Measurements from ENCODE around the gene FAM168B. TPM values are rescaled to one million over a fixed set of nuclear protein-coding genes. Genes with fewer than 3 reads are reported as not detected.

Gene FAM168B
- total RNA-seq, 1 experiment from 2014 or later, result 81.4 TPM

DNA sequence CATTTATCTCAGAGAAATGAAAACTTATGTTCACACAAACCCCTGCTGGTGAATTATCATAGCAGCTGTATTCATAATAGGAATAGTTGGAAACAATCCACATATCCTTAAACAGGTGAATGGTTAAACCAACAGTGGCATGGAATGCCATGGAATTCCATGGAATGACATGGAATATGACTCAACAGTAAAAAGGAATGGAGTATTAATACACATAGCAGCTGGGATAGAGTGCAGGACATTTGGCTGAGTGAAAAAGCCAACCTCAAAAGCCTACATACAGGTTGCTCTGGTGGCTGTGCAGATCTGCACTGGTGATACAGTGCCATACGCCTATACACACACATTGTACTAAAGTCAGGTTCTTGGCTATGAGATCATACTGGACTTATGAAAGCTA, 69.5 kb downstream of the FAM168B start:
- no peak overlapping the region for H3K23ac ChIP-seq (ENCODE audit: insufficient read length, low read depth, low read length)
- TF ChIP-seq, protein P1, sequence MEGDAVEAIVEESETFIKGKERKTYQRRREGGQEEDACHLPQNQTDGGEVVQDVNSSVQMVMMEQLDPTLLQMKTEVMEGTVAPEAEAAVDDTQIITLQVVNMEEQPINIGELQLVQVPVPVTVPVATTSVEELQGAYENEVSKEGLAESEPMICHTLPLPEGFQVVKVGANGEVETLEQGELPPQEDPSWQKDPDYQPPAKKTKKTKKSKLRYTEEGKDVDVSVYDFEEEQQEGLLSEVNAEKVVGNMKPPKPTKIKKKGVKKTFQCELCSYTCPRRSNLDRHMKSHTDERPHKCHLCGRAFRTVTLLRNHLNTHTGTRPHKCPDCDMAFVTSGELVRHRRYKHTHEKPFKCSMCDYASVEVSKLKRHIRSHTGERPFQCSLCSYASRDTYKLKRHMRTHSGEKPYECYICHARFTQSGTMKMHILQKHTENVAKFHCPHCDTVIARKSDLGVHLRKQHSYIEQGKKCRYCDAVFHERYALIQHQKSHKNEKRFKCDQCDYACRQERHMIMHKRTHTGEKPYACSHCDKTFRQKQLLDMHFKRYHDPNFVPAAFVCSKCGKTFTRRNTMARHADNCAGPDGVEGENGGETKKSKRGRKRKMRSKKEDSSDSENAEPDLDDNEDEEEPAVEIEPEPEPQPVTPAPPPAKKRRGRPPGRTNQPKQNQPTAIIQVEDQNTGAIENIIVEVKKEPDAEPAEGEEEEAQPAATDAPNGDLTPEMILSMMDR (conservative IDR thresholded peaks at IDR 0.05), result no peak
- no peak overlapping the region for H3T11ph ChIP-seq (ENCODE audit: low read length)

More for the DNA sequence above, 69.5 kb downstream of the FAM168B start:
- no peaks in the 10 kb centered on the region for H3K79me1 ChIP-seq (ENCODE audit: insufficient read depth, low read depth, low read length, poor library complexity, severe bottlenecking)
- H3K9ac ChIP-seq (ENCODE audit: extremely low read depth, insufficient read length, low read length), result no peak overlapping the region
- Mint-ChIP-seq H3K27ac (no peak overlapping the region), H3K4me3 (no peak overlapping the region), H3K9me3 (peaks cover 2 to 3% of the 10 kb centered on the region in 2 experiments; a peak in 3 of 5 replicates), H3K27me3 (ENCODE audit: low read depth) (peaks cover 2% of the 10 kb centered on the region), H3K36me3 (ENCODE audit: insufficient read depth in 1 of 3, low read depth in 3 of 3) (peaks cover 0 to 2% (median 0%) of the 10 kb centered on the region in 3 experiments; a peak in 1 of 7 replicates), H3K4me1 (no peaks in the 10 kb centered on the region)
- H2BK15ac ChIP-seq (ENCODE audit: low read depth, low read length), result no peak overlapping the region
- no peaks in the 10 kb centered on the region for H3K27me3 ChIP-seq (ENCODE audit: insufficient read depth, low read length)
- no peak overlapping the region for H4K8ac ChIP-seq (replicated peaks; ENCODE audit: insufficient read length, low read depth, low read length)
- no peak overlapping the region for H2BK5ac ChIP-seq (ENCODE audit: insufficient read length, low read length)
- no peak overlapping the region for H2AFZ ChIP-seq (ENCODE audit: low read length)
- H3K9me3 ChIP-seq (ENCODE audit: control insufficient read depth, low read depth, low read length), result no peaks in the 10 kb centered on the region
- no peak overlapping the region for H2BK12ac ChIP-seq (ENCODE audit: insufficient read length, low read depth, low read length)
- H3K4me2 ChIP-seq (ENCODE audit: insufficient read depth, insufficient read length, low read length), result no peak overlapping the region
- H3K4ac ChIP-seq (ENCODE audit: low read depth, low read length), result no peak overlapping the region
- no peak overlapping the region for H2AK5ac ChIP-seq (ENCODE audit: insufficient read length, low read length)
- no peak overlapping the region for H4K5ac ChIP-seq (ENCODE audit: insufficient read length, low read depth, low read length)
- no peak overlapping the region for H4K91ac ChIP-seq (ENCODE audit: insufficient read length, low read depth, low read length)
- no CpG with 5 or more reads among the region's 1 CpG for WGBS (ENCODE audit: extremely low coverage, insufficient read length, low lambda C conversion rate)
- H3K27ac ChIP-seq (ENCODE audit: insufficient read length, low read depth, low read length), result no peak overlapping the region
- H3K79me2 ChIP-seq (ENCODE audit: insufficient read depth, low read length), result no peaks in the 10 kb centered on the region
- no peaks in the 10 kb centered on the region for H3K23me2 ChIP-seq (ENCODE audit: insufficient read length, low read depth, low read length, poor library complexity, severe bottlenecking)
- no peak overlapping the region for H2BK20ac ChIP-seq (ENCODE audit: low read depth, low read length, poor library complexity, severe bottlenecking)
- no peaks in the 10 kb centered on the region for H4K20me1 ChIP-seq (ENCODE audit: control insufficient read depth, insufficient read depth, insufficient read length)
- DNase-seq, result no peak
- no peak overlapping the region for H2BK120ac ChIP-seq (ENCODE audit: low read depth, low read length, poor library complexity, severe bottlenecking)
- no peaks in the 10 kb centered on the region for H3K4me1 ChIP-seq (ENCODE audit: insufficient read depth, low read length)
- H3K14ac ChIP-seq (ENCODE audit: insufficient read depth, low read length), result no peak overlapping the region
- no peak overlapping the region for H3K18ac ChIP-seq (ENCODE audit: insufficient read length, low read depth, low read length)
- H3K56ac ChIP-seq (ENCODE audit: insufficient read length, low read depth, low read length), result no peak overlapping the region

Data from H9 (cell line).